Suprapubic skin (tissue), 4 donors: ENCODE results near the gene SPATA2. TPM values are rescaled to one million over a fixed set of nuclear protein-coding genes. Genes with fewer than 3 reads are reported as not detected.

Source experiments
- DNase-seq, 2 donors: peaks; one replicate each; pipeline ENCODE4 v3.0.0-alpha.2; 2019; ENCODE audit warnings: low spot score in 2 of 2
- H3K27ac ChIP-seq: fragments of 200-600 bp; sonication (generic); one replicate; pipeline ENCODE4 v1.5.1; 2019
- H3K27me3 ChIP-seq: fragments of 200-600 bp; sonication (generic); one replicate; pipeline ENCODE4 v1.5.1; 2019
- H3K36me3 ChIP-seq: fragments of 200-600 bp; sonication (generic); one replicate; pipeline ENCODE4 v1.5.1; 2019
- H3K4me1 ChIP-seq: fragments of 200-600 bp; sonication (generic); one replicate; pipeline ENCODE4 v1.5.1; 2019
- H3K4me3 ChIP-seq: fragments of 200-600 bp; sonication (generic); one replicate; pipeline ENCODE4 v1.5.1; 2019; ENCODE audit warnings: mild to moderate bottlenecking
- H3K9me3 ChIP-seq: fragments of 200-600 bp; sonication (generic); one replicate; pipeline ENCODE4 v1.5.1; 2019
- EP300 ChIP-seq: sonication (generic); formaldehyde crosslinking; IDR thresholded peaks from one replicate; pipeline ENCODE4 v1.6.1; 2017; ENCODE audit warnings: antibody characterized with exemption
- POLR2A ChIP-seq, 2 donors: fragments of 450-650 bp; IDR thresholded peaks; one replicate each; pipeline ENCODE4 v1.6.1; 2017; ENCODE audit warnings: antibody characterized with exemption in 2 of 2, mild to moderate bottlenecking in 2 of 2, moderate library complexity in 2 of 2
- POLR2AphosphoS5 ChIP-seq, 3 donors: sonication (generic); formaldehyde crosslinking; IDR thresholded peaks; one replicate each; pipeline ENCODE4 v1.6.1; 2017; ENCODE audit warnings: antibody characterized with exemption in 3 of 3
- WGBS: methylation state at CpG from one replicate; pipeline ENCODE4 v1.1.5; 2018; 5-methylcytosine and 5-hydroxymethylcytosine counted together
- total RNA-seq, 4 donors: library from RNA; depleted of rRNA; stranded (reverse); fragments of >200 nt; gene quantifications; one replicate each; pipeline ENCODE4 v1.1.0, GENCODE V29; 2016
- TF ChIP-seq, protein P1 (sequence below), 2 donors: fragments of 200-600 bp in 1 of 2; fragments of 450-650 bp in 1 of 2; sonication (generic) in 1 of 2; IDR thresholded peaks; one replicate each; pipeline ENCODE4 v1.5.1; 2016 to 2019; ENCODE audit warnings: antibody characterized with exemption in 2 of 2, mild to moderate bottlenecking in 1 of 2, moderate library complexity in 1 of 2

Gene SPATA2
- total RNA-seq, 4 donors from 2014 or later: 7.3 to 9.3 (median 8.7) TPM

DNA sequence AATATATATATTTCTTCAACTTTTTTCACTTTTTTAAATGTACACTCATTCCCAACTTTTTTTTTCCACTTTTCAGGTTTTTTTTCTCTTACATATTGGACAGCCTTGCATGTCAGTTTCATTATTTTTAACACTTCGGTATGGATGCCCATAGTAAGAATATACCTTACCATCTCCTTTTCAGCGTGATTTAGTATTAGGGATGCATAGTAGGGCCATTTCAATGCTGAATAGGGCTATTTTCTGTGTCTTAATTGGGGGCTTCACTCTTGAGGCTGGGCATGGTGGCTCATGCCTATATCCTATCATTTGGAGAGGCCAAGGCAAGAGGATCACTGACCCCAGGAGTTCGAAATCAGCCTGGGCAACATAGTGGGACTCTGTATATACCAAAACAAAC lies 27.6 kb upstream of the SPATA2 start:
- TF ChIP-seq EP300 (no peak), POLR2A (IDR thresholded peaks at IDR 0.05) (no peak), POLR2AphosphoS5 (IDR thresholded peaks at IDR 0.05) (no peak)
- TF ChIP-seq, protein P1, sequence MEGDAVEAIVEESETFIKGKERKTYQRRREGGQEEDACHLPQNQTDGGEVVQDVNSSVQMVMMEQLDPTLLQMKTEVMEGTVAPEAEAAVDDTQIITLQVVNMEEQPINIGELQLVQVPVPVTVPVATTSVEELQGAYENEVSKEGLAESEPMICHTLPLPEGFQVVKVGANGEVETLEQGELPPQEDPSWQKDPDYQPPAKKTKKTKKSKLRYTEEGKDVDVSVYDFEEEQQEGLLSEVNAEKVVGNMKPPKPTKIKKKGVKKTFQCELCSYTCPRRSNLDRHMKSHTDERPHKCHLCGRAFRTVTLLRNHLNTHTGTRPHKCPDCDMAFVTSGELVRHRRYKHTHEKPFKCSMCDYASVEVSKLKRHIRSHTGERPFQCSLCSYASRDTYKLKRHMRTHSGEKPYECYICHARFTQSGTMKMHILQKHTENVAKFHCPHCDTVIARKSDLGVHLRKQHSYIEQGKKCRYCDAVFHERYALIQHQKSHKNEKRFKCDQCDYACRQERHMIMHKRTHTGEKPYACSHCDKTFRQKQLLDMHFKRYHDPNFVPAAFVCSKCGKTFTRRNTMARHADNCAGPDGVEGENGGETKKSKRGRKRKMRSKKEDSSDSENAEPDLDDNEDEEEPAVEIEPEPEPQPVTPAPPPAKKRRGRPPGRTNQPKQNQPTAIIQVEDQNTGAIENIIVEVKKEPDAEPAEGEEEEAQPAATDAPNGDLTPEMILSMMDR (IDR thresholded peaks at IDR 0.05): no peak
- peaks cover 57% of the 10 kb centered on the region for H3K36me3 ChIP-seq
- H3K9me3 ChIP-seq: no peaks in the 10 kb centered on the region
- DNase-seq: no peak
- H3K4me1 ChIP-seq: peaks cover 15% of the 10 kb centered on the region
- WGBS: 91% methylated on average over 3 of the region's 3 CpGs
- H3K27me3 ChIP-seq: no peaks in the 10 kb centered on the region
- H3K27ac ChIP-seq: no peak overlapping the region
- H3K4me3 ChIP-seq: no peak overlapping the region

DNA sequence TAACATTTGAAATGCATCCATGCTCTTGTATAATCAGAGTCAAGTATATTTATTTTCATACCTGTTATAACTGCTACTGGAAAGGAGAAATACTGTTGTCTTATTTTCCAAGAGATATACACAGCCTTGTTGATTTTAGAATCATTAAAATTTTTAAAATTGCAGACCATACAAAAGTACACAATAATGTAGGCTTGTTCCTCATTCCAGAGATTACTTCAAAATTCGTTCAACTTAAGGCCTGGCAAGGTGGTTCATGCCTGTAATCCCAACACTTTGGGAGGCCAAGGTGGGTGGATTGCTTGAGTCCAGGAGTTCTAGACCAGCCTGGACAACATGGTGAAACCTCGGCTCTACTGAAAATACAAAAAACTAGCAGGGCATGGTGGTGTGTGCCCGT lies 27.0 kb upstream of the SPATA2 start:
- H3K4me1 ChIP-seq: peaks cover 21% of the 10 kb centered on the region
- DNase-seq: peak in 1 of 2 donors; percentile 13
- no peaks in the 10 kb centered on the region for H3K9me3 ChIP-seq

DNA sequence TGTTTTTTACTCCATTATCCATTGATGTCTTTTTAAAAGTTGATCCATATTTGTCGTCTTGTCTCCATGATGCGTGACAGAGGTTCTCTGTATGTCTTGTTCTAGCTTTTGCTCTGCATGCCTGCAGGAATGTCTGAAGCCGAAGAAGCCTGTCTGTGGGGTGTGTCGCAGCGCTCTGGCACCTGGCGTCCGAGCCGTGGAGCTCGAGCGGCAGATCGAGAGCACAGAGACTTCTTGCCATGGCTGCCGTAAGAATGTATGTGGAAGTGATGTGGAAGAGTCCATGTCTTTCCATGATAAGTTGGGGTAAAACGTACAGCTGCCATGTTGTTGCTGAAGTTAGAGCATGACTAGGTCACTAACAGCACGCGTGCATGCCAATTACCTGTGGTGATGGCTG lies 26.1 kb upstream of the SPATA2 start:
- 93% methylated on average over 15 of the region's 15 CpGs for WGBS
- TF ChIP-seq, protein P1 (IDR thresholded peaks at IDR 0.05): no peak
- no peak for TF ChIP-seq POLR2AphosphoS5 (IDR thresholded peaks at IDR 0.05)
- no peak for TF ChIP-seq POLR2A (IDR thresholded peaks at IDR 0.05)
- TF ChIP-seq EP300: no peak
- Histone ChIP-seq H3K36me3 (peaks cover 45% of the 10 kb centered on the region), H3K27me3 (no peaks in the 10 kb centered on the region), H3K27ac (no peak overlapping the region), H3K9me3 (no peaks in the 10 kb centered on the region), H3K4me3 (no peak overlapping the region), H3K4me1 (peaks cover 26% of the 10 kb centered on the region)
- DNase-seq: no peak

More for the DNA sequence above, 27.0 kb upstream of the SPATA2 start:
- TF ChIP-seq, protein P1 (IDR thresholded peaks at IDR 0.05): no peak
- TF ChIP-seq POLR2AphosphoS5 (IDR thresholded peaks at IDR 0.05) (no peak), EP300 (no peak), POLR2A (IDR thresholded peaks at IDR 0.05) (no peak)
- no peak overlapping the region for H3K4me3 ChIP-seq
- H3K27me3 ChIP-seq: no peaks in the 10 kb centered on the region
- peaks cover 54% of the 10 kb centered on the region for H3K36me3 ChIP-seq
- H3K27ac ChIP-seq: no peak overlapping the region
- WGBS: 77% methylated on average over 3 of the region's 3 CpGs

DNA sequence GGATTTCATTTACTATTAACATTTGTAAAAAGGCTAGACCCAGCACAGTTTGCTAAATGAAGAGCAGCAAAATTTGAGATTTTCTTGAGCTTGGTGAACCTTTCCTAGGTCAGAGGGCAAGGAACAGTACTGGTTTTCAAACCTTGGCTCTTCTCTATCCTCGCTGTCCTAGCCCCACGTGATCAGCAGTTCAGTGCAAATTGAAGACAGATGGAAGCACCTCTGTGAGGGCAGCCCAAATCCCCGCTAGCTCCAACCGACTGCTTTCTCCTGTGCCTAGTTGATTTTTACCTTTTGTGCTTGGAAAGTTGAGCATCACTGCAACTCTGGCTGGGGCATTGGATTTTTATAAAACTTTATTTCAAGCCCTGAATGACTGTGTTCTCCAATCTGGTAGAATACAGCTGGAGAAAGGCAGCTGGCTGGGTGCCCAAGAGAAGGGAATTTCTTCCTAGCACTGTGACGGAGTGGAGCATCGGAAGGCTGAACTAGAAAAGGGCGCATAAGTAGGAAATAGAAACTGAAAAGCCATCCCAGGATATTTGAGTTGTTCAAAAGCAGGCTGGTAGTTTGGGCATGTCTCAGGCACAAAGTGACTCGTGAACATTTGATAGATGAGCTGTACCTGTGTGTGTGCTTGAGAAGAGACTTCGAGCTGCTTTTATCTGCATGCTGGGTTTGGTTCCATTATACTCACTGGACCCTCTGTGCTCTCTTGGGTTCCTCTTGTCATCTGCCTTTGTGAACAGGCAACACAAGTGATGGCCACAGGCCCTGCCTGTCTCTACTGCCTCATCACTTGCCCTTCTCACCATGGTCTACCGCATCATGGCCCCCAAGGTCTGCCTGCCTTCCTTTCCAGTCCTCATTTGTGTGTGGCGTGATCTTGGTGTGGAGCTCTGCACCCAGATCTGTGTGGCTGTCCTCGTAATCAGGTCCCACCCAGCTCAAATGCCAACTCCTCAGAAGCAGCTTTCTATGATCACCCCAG lies 23.1 kb upstream of the SPATA2 start:
- Histone ChIP-seq H3K27ac (no peak overlapping the region), H3K27me3 (no peaks in the 10 kb centered on the region), H3K4me3 (peak overlapping the region; percentile 74), H3K36me3 (peaks cover 20% of the 10 kb centered on the region), H3K9me3 (no peaks in the 10 kb centered on the region), H3K4me1 (peaks cover 34% of the 10 kb centered on the region)
- peak in 1 of 2 donors; percentile 78 for DNase-seq
- WGBS: 43% methylated on average over 12 of the region's 12 CpGs
- TF ChIP-seq POLR2AphosphoS5 (IDR thresholded peaks at IDR 0.05): no peak
- TF ChIP-seq EP300: no peak
- TF ChIP-seq POLR2A (IDR thresholded peaks at IDR 0.05): no peak
- TF ChIP-seq, protein P1 (IDR thresholded peaks at IDR 0.05): no peak
